Lung microvascular endothelial cell (primary cell): ENCODE data around the gene CEACAM5. TPM values are rescaled to one million over a fixed set of nuclear protein-coding genes. Genes with fewer than 3 reads are reported as not detected.
A peak's percentile ranks its signal among the peaks of the same experiment; 100 is the strongest.

ENCODE experiments used
- DNase-seq, 2 donors: peaks; one replicate each; pipeline versions ENCODE4 v3.0.0 to v3.0.0-alpha.2; 2010; ENCODE audit warnings: low read depth in 2 of 2
- total RNA-seq: library from RNA; depleted of rRNA; stranded (reverse); fragments of >200 nt; gene quantifications from 2 replicates; pipeline ENCODE4 v1.2.1, GENCODE V29; 2014

Gene CEACAM5
- not detected in 2 replicates for total RNA-seq

GRCh38 chr19:41708481-41708880 lies at the start of gene CEACAM5:
CEACAM5 (plus strand) TSS chr19:41708626; CDS start chr19:41708732, 106 bp downstream.
- DNase-seq, result no peak

DNA sequence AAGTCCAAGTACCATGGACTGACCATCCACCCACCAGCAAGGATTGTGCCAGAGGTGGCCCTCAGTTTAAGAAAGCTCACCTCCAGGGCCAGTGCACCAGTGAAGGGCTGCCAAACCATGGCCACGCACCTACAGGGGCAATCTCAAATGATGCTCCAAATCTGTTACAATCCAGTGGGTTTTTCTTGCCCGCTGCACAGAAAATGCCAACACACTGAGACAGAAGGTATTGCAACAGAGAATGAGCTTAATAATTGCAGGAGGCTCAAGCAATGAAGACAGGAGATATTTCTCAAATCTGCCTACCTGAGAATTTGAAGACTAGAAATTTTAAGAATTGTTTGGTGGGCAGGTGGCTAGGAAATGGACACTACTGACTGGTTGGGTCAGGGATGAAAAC lies 42.4 kb upstream of the CEACAM5 start:
- DNase-seq, result no peak

- DNase-seq, result no peak
These were observed 40.1 kb upstream of the CEACAM5 start for GRCh38 chr19:41668315-41668714.

- no peak for DNase-seq
These were observed 37.7 kb upstream of the CEACAM5 start for GRCh38 chr19:41670755-41671154.

GRCh38 chr19:41671486-41671885 lies 36.9 kb upstream of the CEACAM5 start:
- no peak for DNase-seq

DNA sequence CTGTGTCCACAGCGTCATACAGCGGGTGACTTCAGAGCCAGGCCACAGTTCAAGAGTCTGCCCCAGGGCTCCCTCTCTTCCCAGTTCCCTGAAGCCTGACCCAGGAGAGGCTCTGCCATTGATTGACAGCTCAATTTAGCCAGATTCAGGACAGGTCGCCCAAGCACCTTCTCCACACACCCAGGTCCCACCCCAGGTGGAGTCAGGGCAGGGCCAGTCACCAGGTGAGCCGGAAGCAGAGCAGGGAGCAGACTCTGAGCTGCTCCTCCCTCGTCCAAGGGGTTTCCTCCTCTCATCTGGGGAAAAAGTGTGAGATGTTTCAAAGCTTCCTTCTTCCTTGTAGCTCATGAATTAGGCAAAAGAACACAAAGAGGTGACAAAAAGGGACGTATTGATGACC lies 26.0 kb upstream of the CEACAM5 start:
- DNase-seq, result no peak

GRCh38 chr19:41687419-41687818 lies 21.0 kb upstream of the CEACAM5 start:
- DNase-seq, result no peak

DNA sequence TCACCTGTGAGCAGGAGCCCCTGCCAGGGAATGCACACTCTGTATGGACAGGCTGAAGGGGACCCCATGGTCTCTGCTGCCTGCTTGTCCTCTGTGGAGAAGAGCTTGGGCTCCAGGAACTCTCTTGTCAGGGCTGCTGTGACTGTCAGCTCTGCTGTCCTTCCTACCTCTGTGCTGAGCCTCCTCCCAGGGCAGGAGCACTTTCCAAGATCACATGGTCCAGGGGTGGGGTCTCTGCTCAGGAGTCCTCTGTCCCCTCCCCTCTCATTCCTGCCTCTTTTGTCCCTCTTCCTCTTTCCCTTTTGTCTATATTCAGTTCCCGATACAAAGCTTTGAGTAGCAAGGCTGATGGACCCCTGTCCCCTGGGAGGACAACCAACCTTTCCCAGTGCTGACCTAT lies 20.3 kb upstream of the CEACAM5 start, which contains the start of gene CEACAM7:
Gene CEACAM7, minus strand, starts transcription at position 173 of the 400 bp plus-strand sequence. Its CDS starts 105 bp downstream, at position 68.
- no peak for DNase-seq

GRCh38 chr19:41688687-41689086 lies 19.7 kb upstream of the CEACAM5 start:
- DNase-seq, result no peak

DNA sequence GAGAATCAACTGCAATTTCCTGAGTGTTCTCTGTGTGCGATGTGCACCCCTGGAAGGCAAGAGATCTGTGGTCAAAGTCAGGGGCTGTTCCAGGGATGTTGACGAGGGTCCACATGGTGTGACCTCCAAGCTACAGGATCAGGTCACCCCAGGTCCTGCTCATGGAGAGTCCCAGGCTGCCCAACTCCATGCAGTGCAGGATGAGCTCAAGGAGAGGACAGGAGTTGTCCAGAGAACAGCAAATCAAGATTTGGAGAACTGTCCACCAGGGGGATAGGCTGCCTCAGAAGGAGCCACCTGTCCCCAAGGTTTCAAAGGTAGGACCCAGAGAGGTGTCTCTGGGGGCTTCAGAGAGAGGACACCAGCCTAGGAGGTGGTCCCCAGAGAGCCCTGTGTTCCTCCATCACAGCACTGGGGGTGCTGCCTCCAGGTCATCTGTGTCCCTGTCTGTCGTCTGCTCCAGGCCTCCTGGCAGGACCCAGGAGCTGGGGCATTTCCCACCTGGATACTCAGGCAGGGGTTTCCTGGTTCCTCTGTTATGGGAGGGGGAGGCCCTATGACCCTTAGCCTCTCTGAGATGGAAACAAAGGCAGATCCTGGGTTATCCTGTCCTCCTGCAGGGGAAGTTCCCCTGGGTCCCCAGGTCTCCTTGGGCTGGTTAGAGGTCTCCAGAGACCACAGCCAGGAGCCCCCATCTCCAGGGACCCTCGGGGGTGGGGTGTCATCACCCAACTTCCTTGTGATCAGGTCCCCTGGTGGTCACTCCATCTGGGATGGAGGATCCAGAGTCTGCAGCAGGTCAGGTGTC lies 18.2 kb upstream of the CEACAM5 start:
- DNase-seq, result no peak

DNA sequence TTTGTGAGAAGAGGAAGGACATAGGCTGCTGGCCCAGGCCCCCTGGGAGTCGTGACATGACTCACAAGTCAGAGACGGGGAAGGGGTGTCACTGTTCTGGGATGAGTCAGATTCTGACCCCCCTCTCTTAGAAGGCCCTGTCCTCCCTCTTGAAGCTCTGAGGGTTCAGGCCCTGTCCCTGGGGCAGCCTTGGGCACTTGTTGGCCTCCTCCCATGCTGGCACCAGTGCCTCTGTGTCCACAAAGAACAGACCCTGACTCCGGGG lies 17.7 kb upstream of the CEACAM5 start:
- DNase-seq, result no peak

GRCh38 chr19:41691268-41691970 lies 17.0 kb upstream of the CEACAM5 start:
- DNase-seq, result peak; percentile 16 to 46

DNA sequence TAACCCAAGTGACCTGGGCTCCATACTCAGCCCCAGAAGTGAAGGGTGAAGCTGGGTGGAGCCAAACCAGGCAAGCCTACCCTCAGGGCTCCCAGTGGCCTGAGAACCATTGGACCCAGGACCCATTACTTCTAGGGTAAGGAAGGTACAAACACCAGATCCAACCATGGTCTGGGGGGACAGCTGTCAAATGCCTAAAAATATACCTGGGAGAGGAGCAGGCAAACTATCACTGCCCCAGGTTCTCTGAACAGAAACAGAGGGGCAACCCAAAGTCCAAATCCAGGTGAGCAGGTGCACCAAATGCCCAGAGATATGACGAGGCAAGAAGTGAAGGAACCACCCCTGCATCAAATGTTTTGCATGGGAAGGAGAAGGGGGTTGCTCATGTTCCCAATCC lies 14.2 kb upstream of the CEACAM5 start:
- no peak for DNase-seq

DNA sequence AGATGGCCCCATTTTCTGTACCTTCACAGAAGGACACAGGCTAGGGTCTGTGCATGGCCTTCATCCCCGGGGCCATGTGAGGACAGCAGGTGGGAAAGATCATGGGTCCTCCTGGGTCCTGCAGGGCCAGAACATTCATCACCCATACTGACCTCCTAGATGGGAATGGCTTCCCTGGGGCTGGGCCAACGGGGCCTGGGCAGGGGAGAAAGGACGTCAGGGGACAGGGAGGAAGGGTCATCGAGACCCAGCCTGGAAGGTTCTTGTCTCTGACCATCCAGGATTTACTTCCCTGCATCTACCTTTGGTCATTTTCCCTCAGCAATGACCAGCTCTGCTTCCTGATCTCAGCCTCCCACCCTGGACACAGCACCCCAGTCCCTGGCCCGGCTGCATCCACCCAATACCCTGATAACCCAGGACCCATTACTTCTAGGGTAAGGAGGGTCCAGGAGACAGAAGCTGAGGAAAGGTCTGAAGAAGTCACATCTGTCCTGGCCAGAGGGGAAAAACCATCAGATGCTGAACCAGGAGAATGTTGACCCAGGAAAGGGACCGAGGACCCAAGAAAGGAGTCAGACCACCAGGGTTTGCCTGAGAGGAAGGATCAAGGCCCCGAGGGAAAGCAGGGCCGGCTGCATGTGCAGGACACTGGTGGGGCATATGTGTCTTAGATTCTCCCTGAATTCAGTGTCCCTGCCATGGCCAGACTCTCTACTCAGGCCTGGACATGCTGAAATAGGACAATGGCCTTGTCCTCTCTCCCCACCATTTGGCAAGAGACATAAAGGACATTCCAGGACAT lies 13.4 kb upstream of the CEACAM5 start:
- DNase-seq, result no peak

GRCh38 chr19:41695745-41696144 lies 12.7 kb upstream of the CEACAM5 start:
- DNase-seq, result no peak

DNA sequence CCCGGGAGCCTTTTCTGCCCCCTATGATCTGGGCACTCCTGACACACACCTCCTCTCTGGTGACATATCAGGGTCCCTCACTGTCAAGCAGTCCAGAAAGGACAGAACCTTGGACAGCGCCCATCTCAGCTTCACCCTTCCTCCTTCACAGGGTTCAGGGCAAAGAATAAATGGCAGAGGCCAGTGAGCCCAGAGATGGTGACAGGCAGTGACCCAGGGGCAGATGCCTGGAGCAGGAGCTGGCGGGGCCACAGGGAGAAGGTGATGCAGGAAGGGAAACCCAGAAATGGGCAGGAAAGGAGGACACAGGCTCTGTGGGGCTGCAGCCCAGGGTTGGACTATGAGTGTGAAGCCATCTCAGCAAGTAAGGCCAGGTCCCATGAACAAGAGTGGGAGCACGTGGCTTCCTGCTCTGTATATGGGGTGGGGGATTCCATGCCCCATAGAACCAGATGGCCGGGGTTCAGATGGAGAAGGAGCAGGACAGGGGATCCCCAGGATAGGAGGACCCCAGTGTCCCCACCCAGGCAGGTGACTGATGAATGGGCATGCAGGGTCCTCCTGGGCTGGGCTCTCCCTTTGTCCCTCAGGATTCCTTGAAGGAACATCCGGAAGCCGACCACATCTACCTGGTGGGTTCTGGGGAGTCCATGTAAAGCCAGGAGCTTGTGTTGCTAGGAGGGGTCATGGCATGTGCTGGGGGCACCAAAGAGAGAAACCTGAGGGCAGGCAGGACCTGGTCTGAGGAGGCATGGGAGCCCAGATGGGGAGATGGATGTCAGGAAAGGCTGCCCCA lies 11.8 kb upstream of the CEACAM5 start:
- DNase-seq, result peak; percentile 20 to 26

- no peak for DNase-seq
These were observed 11.1 kb upstream of the CEACAM5 start for GRCh38 chr19:41697198-41697855.

DNA sequence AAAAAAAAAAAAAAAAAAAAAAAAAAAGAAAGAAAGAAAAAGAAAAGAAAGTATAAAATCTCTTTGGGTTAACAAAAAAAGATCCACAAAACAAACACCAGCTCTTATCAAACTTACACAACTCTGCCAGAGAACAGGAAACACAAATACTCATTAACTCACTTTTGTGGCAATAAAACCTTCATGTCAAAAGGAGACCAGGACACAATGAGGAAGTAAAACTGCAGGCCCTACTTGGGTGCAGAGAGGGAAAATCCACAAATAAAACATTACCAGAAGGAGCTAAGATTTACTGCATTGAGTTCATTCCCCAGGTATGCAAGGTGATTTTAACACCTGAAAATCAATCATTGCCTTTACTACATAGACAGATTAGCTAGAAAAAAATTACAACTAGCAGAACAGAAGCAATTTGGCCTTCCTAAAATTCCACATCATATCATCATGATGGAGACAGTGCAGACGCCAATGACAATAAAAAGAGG lies 9.6 kb upstream of the CEACAM5 start:
- DNase-seq, result no peak

DNA sequence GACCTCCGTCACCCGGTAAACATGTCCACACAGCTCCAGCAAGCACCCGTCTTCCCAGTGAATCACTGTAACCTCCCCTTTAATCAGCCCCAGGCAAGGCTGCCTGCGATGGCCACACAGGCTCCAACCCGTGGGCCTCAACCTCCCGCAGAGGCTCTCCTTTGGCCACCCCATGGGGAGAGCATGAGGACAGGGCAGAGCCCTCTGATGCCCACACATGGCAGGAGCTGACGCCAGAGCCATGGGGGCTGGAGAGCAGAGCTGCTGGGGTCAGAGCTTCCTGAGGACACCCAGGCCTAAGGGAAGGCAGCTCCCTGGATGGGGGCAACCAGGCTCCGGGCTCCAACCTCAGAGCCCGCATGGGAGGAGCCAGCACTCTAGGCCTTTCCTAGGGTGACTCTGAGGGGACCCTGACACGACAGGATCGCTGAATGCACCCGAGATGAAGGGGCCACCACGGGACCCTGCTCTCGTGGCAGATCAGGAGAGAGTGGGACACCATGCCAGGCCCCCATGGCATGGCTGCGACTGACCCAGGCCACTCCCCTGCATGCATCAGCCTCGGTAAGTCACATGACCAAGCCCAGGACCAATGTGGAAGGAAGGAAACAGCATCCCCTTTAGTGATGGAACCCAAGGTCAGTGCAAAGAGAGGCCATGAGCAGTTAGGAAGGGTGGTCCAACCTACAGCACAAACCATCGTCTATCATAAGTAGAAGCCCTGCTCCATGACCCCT lies 9.0 kb upstream of the CEACAM5 start:
- no peak for DNase-seq

DNA sequence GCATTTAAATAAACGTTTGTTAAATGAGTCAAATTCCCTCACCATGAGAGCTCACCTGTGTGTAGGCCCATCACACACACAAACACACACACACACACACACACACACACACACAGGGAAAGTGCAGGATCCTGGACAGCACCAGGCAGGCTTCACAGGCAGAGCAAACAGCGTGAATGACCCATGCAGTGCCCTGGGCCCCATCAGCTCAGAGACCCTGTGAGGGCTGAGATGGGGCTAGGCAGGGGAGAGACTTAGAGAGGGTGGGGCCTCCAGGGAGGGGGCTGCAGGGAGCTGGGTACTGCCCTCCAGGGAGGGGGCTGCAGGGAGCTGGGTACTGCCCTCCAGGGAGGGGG lies 8.5 kb upstream of the CEACAM5 start:
- no peak for DNase-seq
